Activated T-cell treated with anti-CD3 and anti-CD28 coated beads for 4 hours (primary cell): ENCODE data around the gene IMMT.
"Not testable (repeated sequence)": the region's sequence is repeated elsewhere in the genome, so short reads cannot be mapped to it uniquely, and the experiment has no call there.

Source experiments
- DNase-seq: peaks from one replicate; pipeline ENCODE4 v3.0.0-alpha.2; 2020

IMMT gene

GRCh38 chr2:86226070-86226469 is 30.8 kb upstream of the IMMT start:
- no peak for DNase-seq

- DNase-seq = peak; percentile 23
Measured at GRCh38 chr2:86225581-86225980, 30.3 kb upstream of the IMMT start.

- no peak for DNase-seq
Measured at GRCh38 chr2:86224645-86225355, 29.5 kb upstream of the IMMT start.

- DNase-seq = no peak
Measured at GRCh38 chr2:86223927-86224560, 28.8 kb upstream of the IMMT start.

- no peak for DNase-seq
Measured at GRCh38 chr2:86223140-86223926, 28.1 kb upstream of the IMMT start.

- DNase-seq = peak; percentile 44
Measured at GRCh38 chr2:86221066-86221684, 25.9 kb upstream of the IMMT start.

- DNase-seq = no peak
Measured at GRCh38 chr2:86219896-86220295, 24.6 kb upstream of the IMMT start.

- no peak for DNase-seq
Measured at GRCh38 chr2:86218124-86218523, 22.9 kb upstream of the IMMT start.

GRCh38 chr2:86216575-86217555 is 21.6 kb upstream of the IMMT start:
- DNase-seq = no peak

- no peak for DNase-seq
Measured at GRCh38 chr2:86214503-86214832, 19.2 kb upstream of the IMMT start.

- DNase-seq = no peak
Measured at GRCh38 chr2:86213699-86214502, 18.6 kb upstream of the IMMT start.

GRCh38 chr2:86213056-86213455 is 17.8 kb upstream of the IMMT start:
- no peak for DNase-seq

- no peak for DNase-seq
Measured at GRCh38 chr2:86211796-86212188, 16.5 kb upstream of the IMMT start.

- DNase-seq = no peak
Measured at GRCh38 chr2:86211033-86211795, 16.0 kb upstream of the IMMT start.

GRCh38 chr2:86204458-86204857 is 9.2 kb upstream of the IMMT start:
- no peak for DNase-seq

- DNase-seq = no peak
Measured at GRCh38 chr2:86203614-86204013, 8.4 kb upstream of the IMMT start.

- DNase-seq = no peak
Measured at GRCh38 chr2:86202702-86203101, 7.4 kb upstream of the IMMT start.

GRCh38 chr2:86202336-86202692 is 7.1 kb upstream of the IMMT start:
- DNase-seq = no peak

GRCh38 chr2:86201671-86202335 is 6.5 kb upstream of the IMMT start:
- no peak for DNase-seq

- DNase-seq = not testable (repeated sequence)
Measured at GRCh38 chr2:86200564-86200963, 5.3 kb upstream of the IMMT start.
